Muscle of back (tissue), 11 donors: Measurements from ENCODE around the gene E2F1. TPM values are rescaled to one million over a fixed set of nuclear protein-coding genes. Genes with fewer than 3 reads are reported as not detected.

ENCODE experiments used
- DNase-seq, 3 donors: peaks; one replicate each; pipeline versions ENCODE4 v3.0.0 to v3.0.0-alpha.2; 2013
- polyA plus RNA-seq, 10 donors: library from polyadenylated mRNA; unstranded; fragments of 120-200 nt; gene quantifications; one replicate each; pipeline ENCODE4 v1.2.1, GENCODE V29; 2013; ENCODE audit not compliant: insufficient read length in 10 of 10

E2F1 gene
- polyA plus RNA-seq, 10 donors, result 9.2 to 16.5 (median 10.6) TPM

DNA sequence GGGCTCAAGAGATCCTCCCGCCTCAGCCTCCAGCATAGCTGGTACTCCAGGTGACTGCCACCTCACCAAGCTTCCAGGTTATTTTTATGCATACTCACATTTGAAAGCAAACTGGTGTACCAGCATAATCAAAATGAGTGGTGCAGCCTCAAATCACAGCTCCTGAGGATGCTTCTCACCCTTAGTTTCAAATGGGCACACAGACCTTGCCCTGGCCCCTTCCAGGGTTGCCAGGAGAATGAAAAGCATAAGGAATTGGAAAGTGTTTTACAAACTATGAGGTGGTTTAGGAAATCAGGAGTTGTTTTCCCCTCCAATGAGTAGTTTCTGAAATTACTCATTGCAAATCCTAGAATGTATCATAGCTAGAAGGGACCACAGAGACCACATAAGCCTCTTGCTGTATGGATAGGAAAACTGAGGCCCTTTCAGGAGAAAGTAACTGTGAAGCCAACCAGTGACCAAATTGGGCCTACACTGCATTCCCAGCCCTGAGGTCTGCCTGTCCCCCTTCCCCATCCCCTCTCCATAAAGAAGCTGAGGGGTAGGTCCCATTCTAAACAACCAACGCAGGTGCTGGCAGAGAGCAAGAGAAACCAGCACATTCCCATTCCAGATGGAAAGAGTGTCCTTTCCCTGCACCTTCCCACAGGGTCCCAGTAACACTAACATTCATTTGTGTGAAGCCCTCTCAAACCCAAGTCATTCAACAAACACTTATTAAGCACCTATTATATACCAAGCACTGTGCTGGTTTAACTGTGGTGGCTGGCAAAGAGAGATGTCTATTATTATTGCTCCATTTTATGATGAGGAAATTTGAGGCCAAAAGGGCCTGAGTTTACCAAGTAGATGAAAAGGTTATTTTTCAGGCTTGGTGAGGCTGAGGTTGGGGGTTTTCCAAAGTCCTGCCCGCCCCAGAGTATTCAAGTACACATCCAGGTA, 2.1 kb upstream of the E2F1 start:
- no peak for DNase-seq

DNA sequence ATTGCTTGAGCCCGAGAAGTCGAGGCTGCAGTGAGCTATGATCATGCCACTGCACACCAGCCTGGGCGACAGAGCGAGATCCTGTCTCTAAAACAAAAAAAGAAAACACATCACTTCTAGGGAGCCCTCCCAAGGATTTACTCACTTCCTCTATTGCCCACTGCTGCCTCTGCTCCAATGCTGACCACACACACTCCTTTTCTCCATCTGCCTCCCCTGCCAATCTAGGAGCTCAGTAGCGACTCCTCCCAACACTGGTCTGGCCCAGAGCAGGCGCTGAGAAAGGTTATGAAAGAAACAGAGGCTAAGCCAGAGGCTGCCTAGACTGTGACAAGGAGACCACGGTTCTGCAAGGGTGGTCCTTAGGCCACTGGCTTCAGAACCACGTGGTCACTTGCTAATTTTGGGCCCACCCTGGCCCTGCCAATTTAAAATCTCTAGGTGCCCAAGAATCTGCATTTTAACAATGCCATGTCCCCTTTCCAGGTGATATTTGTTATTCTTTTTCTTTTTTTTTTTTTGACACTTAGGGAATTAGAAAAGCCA, 1.3 kb upstream of the E2F1 start:
- no peak for DNase-seq

DNA sequence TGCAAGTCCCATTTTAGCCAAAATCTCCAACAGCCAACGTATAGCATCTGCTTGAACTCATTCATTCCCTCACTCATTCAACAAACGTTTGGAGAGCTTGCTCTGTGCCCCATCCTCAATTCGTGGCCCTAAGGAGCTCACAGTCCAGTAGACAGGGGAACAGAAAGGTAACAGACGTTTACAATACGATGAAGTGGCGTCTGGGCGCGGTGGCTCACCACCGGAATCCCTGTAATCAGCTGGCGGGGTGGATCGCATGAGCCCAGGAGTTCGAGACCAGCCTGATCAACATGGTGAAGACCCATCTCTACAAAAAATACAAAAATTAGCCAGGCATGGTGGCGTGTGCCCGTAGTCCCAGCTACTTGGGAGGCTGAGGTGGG, 790 bp upstream of the E2F1 start:
- DNase-seq, result no peak

DNA sequence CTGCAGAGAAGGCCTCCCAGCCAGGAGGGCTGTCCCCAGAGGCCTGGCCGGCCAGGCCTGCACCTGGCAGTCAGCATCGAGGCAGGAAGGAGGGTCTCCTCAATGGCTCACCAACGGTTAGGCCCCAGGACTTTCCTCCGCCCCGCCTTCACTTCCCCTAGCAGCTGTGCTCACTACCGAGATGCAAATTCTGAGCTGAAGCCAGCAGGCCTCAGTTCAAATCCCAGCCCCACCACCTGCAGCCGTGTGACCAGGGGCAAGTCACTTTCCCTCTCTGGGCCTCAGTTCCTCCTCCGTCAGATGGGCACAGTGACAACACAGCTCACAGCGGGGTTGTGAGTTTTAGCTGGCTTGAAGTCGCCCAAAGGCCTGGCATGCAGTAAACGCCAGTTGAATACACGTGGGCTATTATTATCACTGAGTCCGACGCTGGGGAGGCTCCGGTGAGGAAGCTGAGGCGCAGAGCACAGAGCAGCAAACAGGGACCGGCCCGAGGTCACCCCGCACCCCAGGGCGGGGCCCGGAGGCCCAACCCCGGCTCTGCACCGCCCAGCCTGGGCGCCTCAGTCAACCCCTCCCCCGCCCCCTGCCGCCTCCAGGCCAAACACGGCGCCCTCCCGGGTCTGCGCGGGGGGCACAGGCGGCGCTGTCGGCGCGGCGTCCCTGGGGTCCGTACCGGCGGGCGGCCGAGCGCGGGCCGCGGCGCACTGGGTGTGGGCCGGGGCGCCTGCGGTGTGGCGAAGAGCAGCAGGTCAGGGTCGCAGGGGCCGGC, 671 bp downstream of the E2F1 start:
- DNase-seq, result peak in 1 of 3 donors; percentile 83

DNA sequence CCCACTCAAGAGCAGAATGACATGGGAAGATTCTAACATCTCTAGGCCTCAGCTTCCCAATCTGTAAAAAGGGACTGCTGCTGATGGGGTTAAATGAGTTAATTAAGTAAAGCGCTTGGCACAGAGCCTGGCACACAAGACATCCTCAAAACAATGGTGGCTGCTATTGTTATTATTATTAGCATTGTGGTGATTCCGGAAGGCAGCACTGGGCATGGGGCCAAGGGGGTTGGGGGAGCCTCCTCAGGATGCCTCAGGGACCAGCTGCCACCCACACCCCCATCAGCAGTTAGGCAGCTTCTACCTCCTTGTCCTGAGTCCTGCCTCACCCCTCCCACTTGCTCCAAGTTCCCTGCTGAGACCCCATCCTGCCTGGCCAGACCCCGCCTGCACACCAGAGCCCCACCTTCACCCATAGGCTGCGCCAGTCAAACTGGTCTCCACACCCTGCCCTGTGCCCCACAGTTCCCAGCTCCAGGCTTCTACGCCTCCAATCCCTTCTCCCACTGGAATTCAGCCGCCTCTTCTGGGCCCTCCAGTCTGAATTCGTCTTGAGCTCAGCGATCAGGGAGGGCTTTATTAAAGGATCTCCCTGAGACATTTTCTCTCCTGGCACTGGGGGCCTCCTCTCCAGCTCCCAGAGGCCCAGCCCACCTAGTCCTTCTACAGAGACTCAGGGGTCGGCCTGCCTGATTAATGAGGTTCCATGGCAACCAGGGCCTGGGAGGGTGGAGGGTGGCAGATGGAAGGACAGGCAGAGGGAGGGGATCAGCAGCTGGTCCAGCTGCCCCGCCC, 1.5 kb downstream of the E2F1 start:
- no peak for DNase-seq

DNA sequence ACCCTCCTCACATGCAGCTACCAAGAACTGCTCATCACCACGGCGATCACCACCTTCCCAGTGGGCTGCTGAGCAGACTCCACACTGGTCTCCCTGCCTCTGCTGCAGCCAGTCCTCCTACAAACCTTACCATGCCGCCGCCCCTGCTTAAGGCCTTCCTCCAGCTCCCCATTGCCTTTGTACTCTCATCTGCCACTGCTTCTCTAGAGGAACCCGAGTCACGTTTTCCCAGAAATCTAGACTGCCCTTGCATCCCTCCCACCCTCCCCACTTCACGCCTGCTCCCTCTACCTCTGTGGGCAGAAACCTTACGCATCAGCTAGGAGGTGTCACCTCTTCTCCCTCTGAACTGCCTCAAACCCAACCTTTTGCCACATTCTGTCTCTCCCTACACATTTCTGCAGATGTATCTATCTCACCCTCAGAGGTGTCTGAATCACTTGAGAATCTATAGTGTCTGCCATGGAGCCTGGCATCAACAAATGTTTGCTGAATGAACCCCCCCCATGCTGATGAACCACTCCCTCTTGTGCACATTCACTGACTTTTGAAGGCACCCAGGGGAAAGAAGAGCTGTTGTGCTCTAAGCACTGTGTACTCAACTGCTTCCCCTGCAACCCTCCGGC, 4.3 kb downstream of the E2F1 start:
- no peak for DNase-seq

DNA sequence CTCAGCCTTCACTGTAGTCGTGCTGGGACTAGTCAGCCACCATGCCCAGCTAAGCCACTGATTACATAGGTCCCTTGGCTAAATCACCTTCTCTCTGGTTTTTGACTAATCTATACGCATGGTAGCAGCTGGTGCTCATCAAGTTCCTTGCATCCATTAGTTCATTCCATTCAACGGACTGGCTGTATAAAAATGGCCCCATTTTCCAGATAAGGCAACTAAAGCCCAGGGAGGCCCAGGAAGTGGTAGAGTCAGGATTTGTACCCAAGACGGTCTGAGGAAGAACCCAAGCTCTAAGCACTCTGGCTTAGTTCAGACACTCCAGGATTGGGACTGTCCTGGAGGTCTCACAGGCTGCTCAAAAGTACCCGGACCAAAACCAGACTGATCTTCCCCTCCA, 4.9 kb downstream of the E2F1 start:
- DNase-seq, result no peak

DNA sequence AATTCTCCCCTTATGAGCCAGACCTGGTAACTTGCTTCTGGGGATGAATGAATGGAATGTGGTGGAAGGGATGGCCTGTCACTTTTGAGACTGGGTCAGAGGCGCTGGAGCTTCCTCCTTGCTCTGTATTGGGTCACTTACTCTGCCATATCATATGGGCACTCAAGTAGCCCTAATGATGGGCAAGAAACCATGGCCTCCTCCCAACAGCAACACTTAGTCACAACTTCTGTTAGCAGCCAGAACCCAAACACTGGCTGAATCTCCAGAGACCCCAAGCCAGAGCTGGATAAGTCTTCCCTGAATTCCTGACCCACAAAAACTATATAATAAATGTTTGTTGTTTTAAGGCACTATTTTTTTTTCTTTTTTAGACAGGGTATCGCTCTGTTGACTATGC, 5.5 kb downstream of the E2F1 start:
- DNase-seq, result no peak

DNA sequence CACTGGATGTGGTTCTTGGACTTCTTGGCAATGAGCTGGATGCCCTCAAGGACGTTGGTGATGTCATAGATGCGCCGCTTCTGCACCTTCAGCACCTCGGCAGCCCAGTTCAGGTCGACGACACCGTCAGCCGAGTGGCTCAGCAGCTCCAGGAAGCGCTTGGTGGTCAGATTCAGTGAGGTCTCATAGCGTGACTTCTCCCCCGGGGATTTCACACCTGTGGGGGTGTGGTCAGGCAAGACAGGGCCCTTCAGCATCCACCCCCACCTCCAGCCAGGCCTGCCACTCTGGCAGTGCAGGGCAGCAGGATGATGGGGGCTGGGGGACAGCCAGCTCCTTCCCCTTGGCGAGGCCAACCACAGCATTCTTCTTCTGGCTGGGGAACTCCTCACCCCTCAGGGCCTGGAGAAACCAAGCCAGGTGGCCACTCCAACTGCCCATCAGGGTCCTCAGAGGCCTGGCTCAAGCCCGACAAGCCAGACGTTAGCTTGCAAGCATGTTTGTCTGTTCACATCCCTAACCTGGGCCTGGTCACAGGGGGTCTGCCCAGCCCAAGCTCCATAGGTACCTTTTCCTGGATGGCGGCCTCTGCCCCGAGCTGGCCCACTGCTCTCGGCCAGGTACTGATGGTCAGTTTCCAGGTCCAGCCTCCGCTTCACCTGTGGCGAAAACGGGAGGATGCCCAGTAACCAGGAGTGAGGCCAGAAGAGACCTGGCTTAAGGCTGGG, 6.3 kb downstream of the E2F1 start:
- DNase-seq, result no peak

DNA sequence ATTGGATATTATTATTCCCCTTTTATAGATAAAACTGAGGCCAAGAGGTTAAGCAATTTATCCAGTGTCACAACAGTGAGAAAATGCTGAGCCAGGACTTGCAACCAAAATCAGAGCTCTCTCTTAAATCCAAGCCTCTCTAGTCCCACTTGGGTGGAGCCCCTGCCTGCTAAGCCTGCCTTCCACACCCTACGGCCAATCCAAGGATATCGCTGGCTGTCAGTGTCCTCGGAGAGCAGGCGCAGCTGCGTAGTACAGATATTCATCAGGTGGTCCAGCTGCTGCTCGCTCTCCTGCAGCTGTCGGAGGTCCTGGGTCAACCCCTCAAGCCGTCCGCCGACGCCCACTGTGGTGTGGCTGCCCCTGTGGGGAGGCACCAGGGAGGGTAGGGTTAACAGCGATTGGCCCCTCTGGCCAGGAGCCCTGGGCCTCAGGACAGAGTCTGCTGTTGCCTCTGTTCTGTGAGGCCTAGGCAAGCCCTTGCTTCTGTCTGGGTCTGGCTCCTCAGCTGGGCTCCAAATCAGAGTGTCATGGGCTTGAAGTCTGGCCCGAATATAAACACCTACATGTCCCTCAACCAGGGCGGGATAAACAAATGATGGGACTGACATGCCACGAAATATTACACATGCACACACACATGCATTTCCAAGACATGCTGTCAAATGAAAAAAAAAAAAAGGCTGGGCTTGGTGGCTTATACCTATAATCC, 8.0 kb downstream of the E2F1 start:
- DNase-seq, result peak; percentile 59 to 92 (median 69)

DNA sequence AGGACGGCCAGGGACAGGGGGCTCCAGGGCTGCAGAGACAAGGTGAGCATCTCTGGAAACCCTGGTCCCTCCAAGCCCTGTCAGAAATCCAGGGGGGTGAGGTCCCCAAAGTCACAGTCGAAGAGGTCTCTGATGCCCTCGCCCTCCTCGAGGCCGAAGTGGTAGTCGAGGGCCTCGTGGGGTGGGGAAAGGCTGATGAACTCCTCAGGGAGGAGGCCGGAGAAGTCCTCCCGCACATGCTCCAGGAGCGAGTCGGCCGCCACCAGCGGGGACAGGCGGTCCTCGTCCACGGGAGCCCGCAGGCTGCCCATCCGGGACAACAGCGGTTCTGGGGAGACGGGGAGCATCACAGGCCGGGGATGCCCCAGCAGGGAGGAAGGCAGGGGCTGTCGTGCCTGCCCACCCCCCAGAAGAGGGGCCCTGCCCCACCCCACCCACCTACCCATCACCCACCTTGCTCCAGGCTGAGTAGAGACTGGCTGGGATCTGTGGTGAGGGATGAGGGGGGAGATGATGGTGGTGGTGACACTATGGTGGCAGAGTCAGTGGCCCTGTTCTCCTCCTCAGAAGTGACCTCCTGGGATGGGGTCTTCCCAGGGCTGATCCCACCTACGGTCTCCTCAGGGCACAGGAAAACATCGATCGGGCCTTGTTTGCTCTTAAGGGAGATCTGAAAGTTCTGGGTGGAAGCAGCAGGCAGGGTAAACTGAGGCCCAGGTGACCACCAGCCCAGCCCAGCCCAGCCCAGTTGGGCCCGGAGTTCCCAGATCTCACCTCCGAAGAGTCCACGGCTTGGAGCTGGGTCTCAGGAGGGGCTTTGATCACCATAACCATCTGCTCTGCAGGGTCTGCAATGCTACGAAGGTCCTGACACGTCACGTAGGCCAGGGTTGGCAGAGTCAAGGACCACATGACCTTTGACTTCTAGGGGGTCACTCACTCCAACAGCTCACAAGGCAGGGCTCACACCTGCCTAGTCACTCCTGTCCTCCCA, 9.2 kb downstream of the E2F1 start:
- DNase-seq, result no peak

DNA sequence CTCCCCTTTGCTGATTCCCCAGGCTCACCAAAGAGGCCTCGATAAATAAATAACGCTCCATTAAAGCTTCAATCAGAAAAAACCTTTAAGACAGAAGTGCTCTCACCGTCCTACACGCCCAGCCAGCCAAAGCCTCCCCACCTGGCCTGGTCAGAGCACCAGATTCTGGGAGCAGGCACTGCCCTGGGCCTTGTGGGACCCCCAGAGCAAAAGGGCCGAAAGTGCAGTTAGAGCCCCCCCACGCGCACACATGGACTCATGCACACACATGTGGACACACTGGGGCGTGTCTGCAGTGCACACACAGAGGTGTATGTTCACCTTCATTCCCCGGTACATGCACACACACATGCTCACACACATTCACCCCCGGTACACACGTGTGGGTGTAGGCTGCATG, 10.1 kb downstream of the E2F1 start:
- no peak for DNase-seq

DNA sequence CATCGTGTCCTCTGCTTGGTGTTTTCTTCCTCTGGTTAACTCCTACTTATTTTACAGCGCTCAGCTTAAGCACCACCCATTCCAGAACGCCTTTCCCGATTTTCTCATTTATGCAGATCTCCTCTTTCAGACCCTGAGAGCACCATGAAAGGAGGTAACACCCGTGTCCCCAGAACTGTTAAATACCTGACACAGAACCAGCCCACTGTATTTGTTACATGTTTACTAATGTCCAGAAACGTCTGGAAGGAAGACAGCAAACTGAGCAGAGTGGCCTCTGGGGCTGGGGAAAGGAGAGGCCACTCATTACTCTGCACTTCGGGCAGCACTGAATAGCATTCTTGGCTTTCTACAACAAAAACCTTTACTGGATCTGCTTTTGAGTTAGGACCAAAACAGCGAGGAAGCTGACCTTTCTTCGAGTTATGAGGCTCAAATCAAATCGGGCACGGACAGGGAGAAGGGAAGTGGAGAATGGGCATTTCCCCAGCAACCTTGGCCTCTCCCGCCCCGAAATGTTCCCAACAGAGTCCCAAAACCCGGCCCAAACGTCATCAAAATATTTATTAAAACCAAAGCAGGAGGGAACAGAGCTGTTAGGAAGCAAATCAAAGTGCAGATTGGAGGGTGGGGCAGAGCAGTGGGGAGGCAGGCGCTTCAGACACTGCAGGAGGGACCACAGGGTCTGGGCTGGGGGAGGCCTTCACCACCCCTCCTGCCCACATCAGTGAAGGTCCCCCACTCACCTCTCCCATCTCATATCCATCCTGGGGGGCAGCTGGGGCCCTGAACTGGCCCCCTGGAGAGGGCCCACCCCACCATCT, 10.8 kb downstream of the E2F1 start:
- no peak for DNase-seq

DNA sequence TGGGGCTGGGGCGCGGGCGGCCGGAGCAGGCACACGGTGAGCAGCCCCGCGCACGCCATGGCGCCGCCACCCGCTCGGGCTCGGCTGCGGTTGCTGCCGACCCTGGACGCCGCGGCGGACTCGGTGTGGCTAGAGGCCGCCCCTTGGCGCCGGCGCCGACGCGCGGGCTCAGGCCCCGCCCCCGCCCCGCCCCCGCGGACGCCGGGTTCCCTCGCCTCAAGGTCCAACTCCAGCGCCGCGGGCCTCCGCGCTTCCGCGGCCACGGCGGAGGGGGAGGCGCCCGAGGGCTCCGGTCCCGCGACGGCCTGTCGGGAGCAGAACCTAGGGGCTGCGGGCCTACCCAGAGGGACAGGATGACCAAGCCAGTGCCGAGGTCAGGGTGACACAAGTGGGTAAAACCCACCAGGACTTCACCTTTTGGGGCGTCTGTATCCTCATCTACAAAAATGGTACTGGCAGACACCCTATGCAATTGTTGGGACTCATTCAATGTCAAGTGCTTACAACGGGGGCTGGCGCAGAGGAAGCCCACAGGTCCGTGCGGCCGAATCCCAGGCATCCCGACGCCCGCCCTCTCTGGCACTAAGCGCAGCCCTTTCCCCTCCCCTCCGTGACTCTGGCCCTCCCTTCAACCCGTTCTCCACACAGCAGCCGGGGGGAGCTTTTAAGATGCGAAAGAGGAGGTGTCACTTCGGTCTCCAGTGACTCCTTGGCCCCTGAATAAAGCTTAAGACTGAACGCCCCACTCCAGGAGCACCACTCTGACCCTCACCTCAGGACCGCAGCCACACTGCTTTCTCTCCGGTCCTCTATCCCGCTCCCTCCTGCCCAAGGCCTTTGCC, 11.7 kb downstream of the E2F1 start, which contains the start of gene NECAB3:
TSS of gene NECAB3 (minus strand) at position 135 of the 842 bp plus-strand sequence. CDS start at position 59, 76 bp downstream.
- DNase-seq, result peak; percentile 78 to 92 (median 85)

DNA sequence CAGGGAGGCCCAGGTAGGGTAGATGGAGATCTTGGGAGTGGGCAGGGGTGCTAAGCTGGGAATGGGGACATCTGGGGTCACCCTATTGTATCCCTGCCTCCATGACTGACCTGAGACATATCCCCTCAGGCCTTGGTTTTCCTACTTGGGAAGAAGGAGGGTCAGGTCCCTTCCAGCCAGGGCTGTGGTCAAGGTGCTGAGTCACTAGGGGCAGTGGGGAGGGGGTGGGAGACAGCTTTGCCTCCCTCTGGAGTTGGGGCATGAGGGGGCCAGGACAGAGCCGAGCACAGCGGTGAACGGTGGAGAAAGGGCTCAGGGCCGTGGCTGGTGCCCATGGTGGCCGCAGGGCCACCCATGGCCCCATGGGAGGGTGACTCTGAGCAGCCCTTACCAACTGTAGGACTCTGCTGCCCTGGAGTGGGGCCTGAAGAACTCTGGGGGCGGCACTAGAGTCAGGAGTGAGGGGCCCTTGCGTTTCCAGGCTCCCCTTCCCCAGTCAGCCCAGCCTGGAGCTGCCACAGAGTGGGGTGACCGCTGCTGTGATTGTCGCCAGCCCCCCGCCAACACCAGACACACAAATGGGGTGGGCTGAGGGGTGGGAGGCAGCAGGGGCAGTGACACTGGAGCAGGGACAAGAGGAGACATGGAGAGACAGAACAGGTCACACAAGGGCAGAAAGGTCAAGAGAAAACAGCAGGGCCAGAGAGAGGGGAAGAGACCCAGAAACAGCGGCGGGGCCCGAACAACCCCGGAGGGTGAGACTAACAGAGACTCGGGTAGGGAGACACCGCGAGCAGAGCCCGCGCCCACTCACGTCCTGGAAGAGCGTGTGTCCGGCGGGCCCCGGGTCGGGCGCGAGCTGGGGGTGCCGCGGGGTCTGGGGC, 12.5 kb downstream of the E2F1 start:
- no peak for DNase-seq

DNA sequence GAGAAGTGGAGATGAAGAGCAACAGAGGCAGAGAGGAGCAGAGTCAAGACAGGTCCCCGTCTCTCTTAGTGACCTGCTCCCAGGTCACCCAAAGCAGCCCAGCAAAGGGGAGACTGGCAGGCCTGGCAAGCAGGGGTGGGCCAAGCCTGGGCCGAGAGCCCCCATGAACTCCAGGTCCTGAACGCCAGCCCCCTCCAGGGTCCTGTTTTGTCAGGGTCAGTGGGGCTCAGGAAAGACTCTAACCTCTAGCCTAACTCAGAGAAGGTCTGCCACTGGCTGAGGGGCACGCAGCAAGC, 13.1 kb downstream of the E2F1 start:
- no peak for DNase-seq
